DMS153 (cell line): ENCODE results near the gene HDHD2.
"Not testable (repeated sequence)": the region's sequence is repeated elsewhere in the genome, so short reads cannot be mapped to it uniquely, and the experiment has no call there.

Experiments
- DNase-seq: peaks from one replicate; lab custom pipeline; 2025; lab: John Stamatoyannopoulos, UW

Gene HDHD2

GRCh38 chr18:47150029-47150823 lies at the start of gene HDHD2:
HDHD2 (minus strand) TSS chr18:47150500; CDS start chr18:47136439, 14,061 bp downstream.
- DNase-seq = peak; percentile 51

GRCh38 chr18:47195961-47196360 lies 45.7 kb upstream of the HDHD2 start:
- DNase-seq = not testable (repeated sequence)

DNA sequence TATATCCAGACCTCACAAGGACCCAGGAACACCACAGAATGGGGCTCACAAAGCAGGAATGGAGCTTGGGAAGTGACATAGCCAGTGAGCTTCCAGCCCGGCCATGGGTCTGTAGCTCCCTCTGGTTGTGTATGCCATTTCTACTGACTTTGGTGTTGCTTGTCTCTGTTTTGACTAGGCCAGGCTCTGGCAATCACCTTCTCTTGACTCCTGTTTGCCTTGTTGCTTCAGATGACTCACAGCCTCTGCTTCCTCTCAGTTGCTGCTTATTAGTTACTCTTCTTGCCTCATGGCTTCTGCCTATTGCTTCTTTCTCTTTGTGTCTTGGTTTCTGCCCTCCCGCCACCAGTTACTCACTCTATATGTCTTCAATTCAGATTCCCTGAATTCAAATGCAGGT lies 41.7 kb upstream of the HDHD2 start:
- no peak for DNase-seq

GRCh38 chr18:47187721-47188120 lies 37.4 kb upstream of the HDHD2 start:
- DNase-seq = no peak

DNA sequence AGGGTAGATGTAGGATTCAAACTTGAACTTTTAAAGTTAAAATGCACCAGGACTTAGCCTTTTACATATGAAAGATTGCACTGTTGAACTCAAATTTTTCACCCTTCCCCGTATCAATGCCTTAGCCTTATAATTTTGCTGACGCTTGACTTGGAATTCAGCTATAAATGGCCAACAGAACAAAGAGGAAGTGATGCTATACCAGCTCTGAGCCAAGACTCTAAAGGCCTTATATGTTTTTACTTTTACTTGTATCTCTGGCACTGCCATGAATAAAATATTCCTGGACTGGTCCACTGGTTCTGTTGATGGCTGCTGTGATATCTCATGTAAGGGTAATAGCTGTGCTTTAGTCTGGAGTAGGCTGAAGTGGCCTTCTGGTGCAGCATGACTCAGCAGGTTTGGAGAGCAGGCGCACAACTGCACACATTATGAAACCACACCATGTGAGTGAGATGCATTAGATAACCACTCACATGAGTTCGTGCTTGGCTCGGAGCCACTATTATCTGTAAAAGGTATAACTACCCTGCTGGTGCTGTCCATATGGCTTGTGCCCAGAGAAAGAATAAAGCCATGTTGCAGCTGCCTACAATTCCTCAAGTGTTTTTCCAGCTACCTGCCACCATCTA lies 34.2 kb upstream of the HDHD2 start:
- peak; percentile 33 for DNase-seq

GRCh38 chr18:47182156-47182555 lies 31.9 kb upstream of the HDHD2 start:
- not testable (repeated sequence) for DNase-seq

DNA sequence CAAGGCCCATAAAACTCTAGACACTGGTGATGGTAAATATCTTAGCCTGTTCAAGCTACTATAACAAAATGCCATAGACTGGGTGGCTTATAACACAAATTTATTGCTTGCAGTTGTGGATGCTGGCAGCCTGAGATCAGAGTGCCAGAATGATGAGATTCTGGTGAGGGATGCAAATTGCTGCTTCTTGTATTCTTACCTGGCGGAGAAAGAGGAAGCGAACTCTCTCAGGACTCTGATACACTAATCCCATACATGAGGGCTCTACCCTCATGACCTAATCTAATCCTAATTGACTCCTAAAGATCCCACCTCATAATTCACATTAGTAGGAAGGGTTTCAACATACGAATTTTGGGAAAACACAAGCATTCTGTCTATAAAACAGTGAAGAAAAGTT lies 30.5 kb upstream of the HDHD2 start:
- no peak for DNase-seq

DNA sequence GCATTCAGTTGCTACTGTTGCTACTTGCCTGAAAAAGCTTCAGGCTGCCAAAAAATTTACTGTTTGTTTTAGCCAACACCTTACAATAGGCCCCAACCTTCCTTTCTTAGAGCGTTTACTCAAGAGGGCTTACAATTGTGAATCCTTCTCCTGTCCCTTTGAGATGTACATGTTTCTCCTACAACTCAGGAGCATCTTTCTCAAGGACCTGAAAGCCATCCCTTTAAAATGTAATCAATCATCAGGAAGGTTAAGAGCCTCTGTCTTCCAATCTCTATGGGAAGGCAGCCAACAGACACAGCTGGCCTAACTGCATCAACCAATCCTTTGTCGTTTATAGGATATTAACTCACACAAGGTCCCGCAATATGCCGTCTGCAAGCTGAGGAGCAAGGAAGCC lies 29.2 kb upstream of the HDHD2 start:
- DNase-seq = peak; percentile 37

GRCh38 chr18:47175898-47176575 lies 25.7 kb upstream of the HDHD2 start, which contains the start of gene IER3IP1:
IER3IP1 (minus strand) TSS chr18:47176364; CDS start chr18:47176277, 87 bp downstream.
- peak; percentile 78 for DNase-seq

DNA sequence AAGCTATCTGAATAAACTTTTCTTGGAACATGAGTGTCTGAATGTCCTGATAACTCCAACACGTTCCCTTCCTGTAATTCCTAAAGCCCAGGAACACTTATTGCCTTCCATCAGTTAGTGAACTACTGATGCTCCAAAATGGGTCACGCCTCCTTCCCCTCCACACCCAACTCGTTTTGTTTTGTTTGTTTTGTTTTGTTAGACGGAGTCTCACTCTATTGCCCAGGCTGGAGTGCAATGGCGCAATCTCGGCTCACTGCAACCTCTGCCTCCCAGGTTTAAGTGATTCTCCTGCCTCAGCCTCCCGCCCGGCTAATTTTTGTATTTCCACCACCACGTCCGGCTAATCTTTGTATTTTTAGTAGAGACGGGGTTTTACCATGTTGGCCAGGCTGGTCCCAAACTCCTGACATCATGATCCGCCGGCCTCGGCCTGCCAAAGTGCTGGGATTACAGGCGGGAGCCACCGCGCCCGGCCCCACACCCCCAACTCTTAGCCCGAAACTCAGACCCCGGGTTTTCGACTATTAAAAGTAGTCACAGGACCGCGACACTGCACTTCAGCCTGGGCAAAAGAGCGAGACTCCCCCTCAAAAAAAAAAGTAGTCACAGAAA lies 25.1 kb upstream of the HDHD2 start:
- DNase-seq = no peak

DNA sequence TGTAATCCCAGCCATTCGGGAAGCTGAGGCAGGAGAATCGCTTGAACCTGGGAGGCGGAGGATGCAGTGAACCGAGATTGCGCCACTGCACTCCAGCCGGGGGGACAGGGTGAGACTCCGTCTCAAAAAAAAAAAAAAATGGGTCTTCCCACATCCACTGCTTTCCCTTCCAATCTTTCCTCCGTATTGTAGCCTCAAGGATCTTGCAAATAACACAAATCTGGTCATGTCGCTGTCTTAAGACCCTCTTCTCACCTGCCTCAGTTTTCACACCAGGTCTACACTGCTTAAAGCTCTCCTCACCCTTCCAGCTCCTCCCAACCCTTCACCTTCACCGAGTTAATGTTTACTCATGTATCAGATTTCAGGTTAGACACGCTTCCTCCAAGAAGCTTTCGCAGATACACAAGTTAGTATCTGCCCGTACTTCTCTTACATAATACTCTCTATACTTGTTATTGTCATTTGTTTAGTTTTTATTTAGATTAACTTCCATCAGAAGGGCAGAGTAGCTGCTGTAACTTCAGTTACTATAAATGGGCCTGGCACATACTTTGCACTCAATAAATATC lies 24.3 kb upstream of the HDHD2 start:
- no peak for DNase-seq

GRCh38 chr18:47172476-47172875 lies 22.2 kb upstream of the HDHD2 start:
- DNase-seq = no peak

DNA sequence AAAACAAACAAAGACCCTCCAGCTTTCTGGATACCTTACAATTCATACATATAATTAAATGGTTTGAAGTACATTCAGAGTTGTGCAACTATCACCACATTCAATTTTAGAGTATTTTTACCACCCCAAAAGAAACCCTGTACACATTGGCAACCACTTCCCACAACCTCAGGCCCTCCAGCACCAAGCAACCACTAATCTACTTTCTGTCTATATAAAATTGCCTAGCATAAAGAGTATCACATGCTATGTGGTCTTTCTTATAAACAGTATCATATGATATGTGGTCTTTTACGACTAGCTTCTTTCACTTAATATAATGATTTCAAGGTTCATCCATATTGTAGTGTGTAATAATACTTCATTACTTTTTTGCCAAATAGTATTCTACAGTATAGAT lies 18.6 kb upstream of the HDHD2 start:
- DNase-seq = no peak

DNA sequence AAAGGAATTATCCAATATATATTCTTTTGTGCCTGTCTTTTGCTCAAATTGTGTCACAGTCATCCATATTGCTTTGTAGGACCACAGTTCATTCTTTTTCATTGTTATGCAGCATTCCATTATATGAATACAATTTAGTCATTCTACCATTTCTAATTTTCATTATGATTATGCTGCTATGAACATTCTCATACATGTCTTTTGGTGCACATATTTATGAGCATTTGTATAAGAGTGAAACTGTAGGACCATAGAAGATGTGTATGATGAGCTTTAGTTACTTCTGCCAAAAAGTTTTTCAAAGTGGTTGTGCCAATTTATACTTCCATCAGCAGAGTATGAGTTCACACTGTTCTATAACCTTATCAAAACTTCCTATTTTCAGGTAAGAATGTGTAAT lies 18.2 kb upstream of the HDHD2 start:
- no peak for DNase-seq

DNA sequence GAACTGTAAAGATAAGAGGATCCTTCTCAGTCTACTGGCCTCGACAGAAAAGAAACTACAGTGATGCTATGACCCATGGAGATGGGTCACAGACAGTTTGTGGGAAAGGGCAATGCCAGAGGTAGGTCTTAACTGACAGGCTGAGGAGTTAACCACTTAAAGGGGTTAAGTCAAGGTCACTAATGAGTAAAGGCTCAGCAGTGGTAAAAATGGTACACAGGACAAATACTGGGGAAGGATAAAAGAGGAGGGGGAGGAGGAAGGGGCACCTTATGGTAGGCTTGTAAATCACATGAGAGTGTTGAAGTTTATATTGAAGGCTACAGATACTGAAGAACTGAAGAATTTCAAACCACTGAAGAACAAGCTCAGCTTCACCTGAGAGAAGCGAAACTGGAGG lies 16.0 kb upstream of the HDHD2 start:
- DNase-seq = no peak

- DNase-seq = no peak
These were observed 12.9 kb upstream of the HDHD2 start for GRCh38 chr18:47163241-47163640.

DNA sequence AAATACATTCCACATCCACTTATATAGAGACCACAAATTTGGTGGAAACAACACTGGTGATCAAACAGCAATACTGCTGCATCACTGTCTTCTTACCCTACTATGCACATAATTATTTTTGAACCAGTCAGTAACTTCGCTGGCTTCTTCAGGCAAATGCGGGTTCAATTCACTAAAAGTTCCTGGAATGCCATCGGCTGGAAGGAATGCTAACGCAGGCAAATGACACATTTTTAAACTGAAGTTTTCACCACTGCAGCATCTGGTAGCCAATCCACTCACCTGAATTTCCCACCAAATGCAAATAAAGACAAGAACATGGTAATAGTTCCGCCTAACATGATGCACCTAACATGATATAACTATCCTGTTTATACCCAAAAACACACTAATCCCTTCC lies 10.0 kb upstream of the HDHD2 start:
- DNase-seq = no peak

GRCh38 chr18:47158404-47158803 lies 8.1 kb upstream of the HDHD2 start:
- not testable (repeated sequence) for DNase-seq

DNA sequence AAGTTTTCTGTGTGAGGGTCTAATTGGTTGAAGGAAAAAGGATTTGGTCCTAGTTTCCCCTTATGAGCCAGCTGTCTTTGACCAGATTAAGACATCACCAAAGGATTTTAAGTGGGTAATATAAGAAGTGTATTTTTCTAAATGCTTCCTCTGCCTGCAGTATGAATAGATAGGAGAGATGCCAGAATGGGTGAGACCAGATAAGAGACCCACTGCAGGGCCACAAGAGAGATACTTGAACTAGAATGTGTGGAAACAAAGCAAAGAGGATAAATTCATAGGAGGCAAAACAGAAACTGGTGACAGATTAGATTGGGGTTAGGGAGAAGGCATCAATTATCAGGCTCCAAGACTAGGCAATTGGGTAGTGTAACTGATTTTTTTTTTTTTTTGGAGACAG lies 1.1 kb upstream of the HDHD2 start:
- no peak for DNase-seq

GRCh38 chr18:47150824-47151366 lies 595 bp upstream of the HDHD2 start:
- DNase-seq = no peak

GRCh38 chr18:47149457-47150028 lies 757 bp downstream of the HDHD2 start:
- DNase-seq = no peak

GRCh38 chr18:47146206-47146605 lies 4.1 kb downstream of the HDHD2 start:
- DNase-seq = no peak
